ENCODE results near the gene KIAA1958. TPM values are rescaled to one million over a fixed set of nuclear protein-coding genes. Genes with fewer than 3 reads are reported as not detected.

Gene KIAA1958
- total and polyA plus RNA-seq, 12 donors: 0.59 to 7.7 (median 6.1) TPM

DNA sequence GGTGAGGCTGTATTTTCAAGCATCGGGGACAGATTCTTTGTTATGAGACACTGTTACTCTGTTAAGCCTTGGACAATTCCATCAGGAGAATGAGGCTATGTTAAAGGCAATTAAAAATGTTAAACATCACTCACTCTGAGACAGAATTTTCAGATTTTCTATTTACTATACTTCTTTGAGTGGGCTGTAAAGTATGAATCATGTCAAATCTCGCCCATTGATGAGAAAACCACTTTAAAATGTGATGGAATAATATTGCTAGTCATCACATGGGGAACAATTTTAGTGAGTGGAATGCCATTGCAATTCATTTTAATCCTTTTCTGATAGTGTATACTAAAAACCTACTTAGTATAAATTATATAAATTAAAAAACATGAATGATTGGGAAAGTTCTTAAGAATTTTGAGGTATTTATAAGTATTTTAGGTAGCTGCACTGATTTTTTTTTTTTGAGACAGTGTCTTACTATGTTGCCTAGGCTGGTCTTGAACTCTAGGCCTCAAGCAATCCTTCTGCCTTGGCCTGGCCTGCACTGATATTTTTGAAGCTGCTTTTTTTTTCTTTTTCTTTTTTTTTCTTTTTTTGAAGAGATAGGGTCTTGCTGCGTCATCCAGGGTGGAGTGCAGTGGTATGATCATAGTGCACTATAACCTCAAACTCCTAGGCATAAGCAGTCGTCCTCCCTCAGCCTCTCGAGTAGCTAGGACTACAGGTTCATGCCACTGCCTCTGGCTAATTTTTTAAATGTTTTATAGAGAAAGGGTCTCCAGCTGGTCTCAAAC, 73.2 kb downstream of the KIAA1958 start:
- WGBS, 2 donors: 71 to 82% methylated on average over 5 of the region's 5 CpGs
- H3K27me3 ChIP-seq: no peaks in the 10 kb centered on the region
- no peak for DNase-seq
- H3K27ac ChIP-seq: no peak overlapping the region
- no peaks in the 10 kb centered on the region for H3K36me3 ChIP-seq
- H3K9me3 ChIP-seq: peaks cover 0 to 11% (median 0%) of the 10 kb centered on the region in 11 donors
- TF ChIP-seq, protein P1, sequence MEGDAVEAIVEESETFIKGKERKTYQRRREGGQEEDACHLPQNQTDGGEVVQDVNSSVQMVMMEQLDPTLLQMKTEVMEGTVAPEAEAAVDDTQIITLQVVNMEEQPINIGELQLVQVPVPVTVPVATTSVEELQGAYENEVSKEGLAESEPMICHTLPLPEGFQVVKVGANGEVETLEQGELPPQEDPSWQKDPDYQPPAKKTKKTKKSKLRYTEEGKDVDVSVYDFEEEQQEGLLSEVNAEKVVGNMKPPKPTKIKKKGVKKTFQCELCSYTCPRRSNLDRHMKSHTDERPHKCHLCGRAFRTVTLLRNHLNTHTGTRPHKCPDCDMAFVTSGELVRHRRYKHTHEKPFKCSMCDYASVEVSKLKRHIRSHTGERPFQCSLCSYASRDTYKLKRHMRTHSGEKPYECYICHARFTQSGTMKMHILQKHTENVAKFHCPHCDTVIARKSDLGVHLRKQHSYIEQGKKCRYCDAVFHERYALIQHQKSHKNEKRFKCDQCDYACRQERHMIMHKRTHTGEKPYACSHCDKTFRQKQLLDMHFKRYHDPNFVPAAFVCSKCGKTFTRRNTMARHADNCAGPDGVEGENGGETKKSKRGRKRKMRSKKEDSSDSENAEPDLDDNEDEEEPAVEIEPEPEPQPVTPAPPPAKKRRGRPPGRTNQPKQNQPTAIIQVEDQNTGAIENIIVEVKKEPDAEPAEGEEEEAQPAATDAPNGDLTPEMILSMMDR (IDR thresholded peaks at IDR 0.05): no peak
- intact Hi-C loops (cut with DNase I): no loop called here
- peaks cover 0 to 11% (median 0%) of the 10 kb centered on the region in 9 donors for H3K4me1 ChIP-seq
- H3K4me3 ChIP-seq: no peak overlapping the region
- no peak for ATAC-seq

DNA sequence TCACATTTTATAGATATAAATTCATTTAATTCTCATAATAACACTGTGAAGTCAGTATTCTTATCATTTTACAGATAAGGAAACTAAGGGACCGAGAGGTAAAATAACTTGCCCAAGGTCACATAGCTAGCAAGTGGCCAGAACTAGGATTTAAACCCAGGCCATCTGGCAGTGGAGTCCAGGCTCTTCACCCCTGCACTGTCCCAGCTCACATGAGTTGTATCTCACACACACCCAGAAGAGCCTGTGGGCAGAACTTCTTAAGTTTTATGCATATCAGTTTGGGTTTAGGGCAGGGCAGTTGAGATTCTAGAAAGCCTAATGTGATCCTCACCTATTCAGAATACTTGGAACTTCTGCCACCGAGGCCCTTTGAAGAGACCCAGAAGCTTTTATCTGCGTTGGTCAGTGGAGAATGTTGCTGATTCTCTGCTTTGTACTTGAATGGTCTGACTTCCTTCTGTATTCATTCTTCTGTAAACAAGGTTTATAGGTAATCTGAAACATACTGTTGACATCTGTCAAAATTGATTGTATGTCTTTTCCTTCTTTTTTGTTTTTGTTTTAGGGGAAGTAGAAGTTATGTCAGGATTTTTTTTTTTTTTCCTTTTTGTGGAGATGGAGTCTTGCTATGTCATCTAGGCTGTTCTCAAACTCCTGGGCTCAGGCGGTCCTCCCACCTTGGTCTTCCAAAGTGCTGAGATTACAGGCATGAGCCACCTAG, 75.8 kb downstream of the KIAA1958 start:
- intact Hi-C loops (cut with DNase I): no loop called here
- TF ChIP-seq, protein P1 (IDR thresholded peaks at IDR 0.05): no peak
- DNase-seq (no peak), ATAC-seq (no peak)
- H3K4me3 ChIP-seq: no peak overlapping the region
- 65 to 67% methylated on average over 4 of the region's 4 CpGs for WGBS, 2 donors
- H3K27ac ChIP-seq: no peak overlapping the region
- peaks cover 0 to 11% (median 0%) of the 10 kb centered on the region in 9 donors for H3K4me1 ChIP-seq
- H3K36me3 ChIP-seq: no peaks in the 10 kb centered on the region
- peaks cover 0 to 11% (median 0%) of the 10 kb centered on the region in 11 donors for H3K9me3 ChIP-seq
- no peaks in the 10 kb centered on the region for H3K27me3 ChIP-seq

DNA sequence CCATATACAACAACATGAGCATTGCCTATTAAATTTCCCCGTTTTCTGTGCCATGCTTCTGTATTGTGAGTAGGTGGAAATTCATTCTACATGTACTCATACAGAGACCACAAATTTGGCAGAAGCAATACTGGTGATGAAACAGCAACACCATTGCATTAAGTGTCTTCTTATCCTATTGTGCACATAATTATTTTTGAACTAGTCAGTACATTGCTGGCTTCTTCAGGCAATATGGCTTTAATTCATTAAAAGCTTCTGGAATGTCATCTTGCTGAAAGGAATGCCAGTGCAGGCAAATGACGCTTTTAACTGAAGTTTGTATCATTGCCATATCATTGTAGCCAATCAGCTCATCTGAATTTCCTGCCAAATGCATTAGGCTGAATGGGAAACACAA, 82.6 kb downstream of the KIAA1958 start:
- intact Hi-C loops (cut with DNase I): no loop called here
- DNase-seq: no peak

DNA sequence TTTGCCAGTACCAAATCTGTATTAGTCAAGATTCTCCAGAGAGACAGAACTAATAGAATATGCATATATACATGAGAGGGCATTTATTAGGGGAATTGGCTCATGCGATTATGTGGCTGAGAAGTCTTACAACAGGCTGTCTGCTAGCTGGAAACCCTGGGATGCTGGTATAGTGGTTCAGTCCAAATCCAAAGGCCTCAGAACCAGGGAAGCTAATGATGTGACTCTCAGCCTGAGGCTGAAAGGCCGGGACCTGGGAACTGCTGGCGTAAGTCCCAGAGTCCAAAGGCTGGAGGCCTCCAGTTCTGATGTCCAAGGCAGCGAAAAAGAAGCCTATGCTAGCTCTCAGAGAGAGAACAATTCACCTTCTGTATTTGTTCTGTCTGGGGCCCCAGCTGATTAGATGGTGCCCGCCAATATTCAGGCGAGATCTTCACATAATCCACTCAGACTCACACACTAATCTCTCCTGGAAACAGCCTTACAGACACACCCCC, 84.1 kb downstream of the KIAA1958 start:
- no peaks in the 10 kb centered on the region for H3K9me3 ChIP-seq
- DNase-seq (no peak), ATAC-seq (peak in 5 of 8 donors; percentile 18 to 46 (median 35))
- peaks cover 0 to 12% (median 4%) of the 10 kb centered on the region in 9 donors for H3K4me1 ChIP-seq
- peaks cover 0 to 10% (median 0%) of the 10 kb centered on the region in 9 donors for H3K36me3 ChIP-seq
- intact Hi-C loops (cut with DNase I): no loop called here
- H3K4me3 ChIP-seq: no peak overlapping the region
- TF ChIP-seq, protein P1 (IDR thresholded peaks at IDR 0.05): no peak
- 64 to 77% methylated on average over 6 of the region's 6 CpGs for WGBS, 2 donors
- no peaks in the 10 kb centered on the region for H3K27me3 ChIP-seq
- no peak overlapping the region for H3K27ac ChIP-seq

More for the DNA sequence above, 82.6 kb downstream of the KIAA1958 start:
- Histone ChIP-seq H3K27ac (no peak overlapping the region), H3K9me3 (peaks cover 0 to 4% (median 0%) of the 10 kb centered on the region in 11 donors), H3K4me1 (peaks cover 0 to 12% (median 4%) of the 10 kb centered on the region in 9 donors), H3K27me3 (no peaks in the 10 kb centered on the region), H3K36me3 (no peaks in the 10 kb centered on the region), H3K4me3 (no peak overlapping the region)
- TF ChIP-seq, protein P1 (IDR thresholded peaks at IDR 0.05): no peak
- no peak for ATAC-seq
- 45 to 52% methylated on average over 2 of the region's 2 CpGs for WGBS, 2 donors
